H9 (cell line): ENCODE results near the gene LBH. TPM values are rescaled to one million over a fixed set of nuclear protein-coding genes. Genes with fewer than 3 reads are reported as not detected.

ENCODE experiments used
- DNase-seq: peaks from one replicate; pipeline ENCODE4 v3.0.0-alpha.2; 2017
- H2AFZ ChIP-seq: one replicate; pipeline ENCODE4 v1.6.1; 2013; ENCODE audit warnings: mild to moderate bottlenecking, low read length, control low read depth, moderate library complexity
- H2AK5ac ChIP-seq: 2 replicates; pipeline ENCODE4 v1.6.1; 2013; ENCODE audit warnings: low read length, control low read depth, mixed read lengths; ENCODE audit not compliant: insufficient read length
- H2BK120ac ChIP-seq: one replicate; pipeline ENCODE4 v1.6.1; 2013; ENCODE audit warnings: low read depth, mild to moderate bottlenecking, low read length, control low read depth, inconsistent platforms; ENCODE audit not compliant: poor library complexity, severe bottlenecking
- H2BK12ac ChIP-seq: 2 replicates; pipeline ENCODE4 v1.6.1; 2013; ENCODE audit warnings: low read length, control low read depth, mixed read lengths, low read depth; ENCODE audit not compliant: insufficient read length
- H2BK15ac ChIP-seq: 2 replicates; pipeline ENCODE4 v1.6.1; 2013; ENCODE audit warnings: low read depth, low read length, control low read depth
- H2BK20ac ChIP-seq: one replicate; pipeline ENCODE4 v1.6.1; 2013; ENCODE audit warnings: low read depth, mild to moderate bottlenecking, low read length, control low read depth, inconsistent platforms; ENCODE audit not compliant: poor library complexity, severe bottlenecking
- H2BK5ac ChIP-seq: 2 replicates; pipeline ENCODE4 v1.6.1; 2013; ENCODE audit warnings: low read length, control low read depth, mixed read lengths; ENCODE audit not compliant: insufficient read length
- H3K14ac ChIP-seq: 2 replicates; pipeline ENCODE4 v1.6.1; 2013; ENCODE audit warnings: low read length, control low read depth; ENCODE audit not compliant: insufficient read depth
- H3K18ac ChIP-seq: 2 replicates; pipeline ENCODE4 v1.6.1; 2013; ENCODE audit warnings: low read depth, mild to moderate bottlenecking, mixed read lengths, low read length, control low read depth; ENCODE audit not compliant: insufficient read length
- H3K23ac ChIP-seq: 2 replicates; pipeline ENCODE4 v1.6.1; 2013; ENCODE audit warnings: low read length, control low read depth, mixed read lengths, low read depth; ENCODE audit not compliant: insufficient read length
- H3K23me2 ChIP-seq: 2 replicates; pipeline ENCODE4 v1.6.1; 2013; ENCODE audit warnings: low read depth, mild to moderate bottlenecking, mixed read lengths, low read length, control low read depth; ENCODE audit not compliant: insufficient read length, poor library complexity, severe bottlenecking
- H3K27ac ChIP-seq: 2 replicates; pipeline ENCODE4 v1.5.1; 2013; ENCODE audit warnings: low read length, control low read depth, mixed read lengths, low read depth; ENCODE audit not compliant: insufficient read length
- H3K27me3 ChIP-seq: 2 replicates; pipeline ENCODE4 v1.6.1; 2013; ENCODE audit warnings: low read length, control low read depth, inconsistent platforms; ENCODE audit not compliant: insufficient read depth
- H3K4ac ChIP-seq: 2 replicates; pipeline ENCODE4 v1.6.1; 2013; ENCODE audit warnings: low read depth, mild to moderate bottlenecking, control low read depth, inconsistent platforms, low read length, moderate library complexity
- H3K4me1 ChIP-seq: 2 replicates; pipeline ENCODE4 v1.6.1; 2013; ENCODE audit warnings: low read length, control low read depth, inconsistent platforms; ENCODE audit not compliant: insufficient read depth
- H3K4me2 ChIP-seq: 2 replicates; pipeline ENCODE4 v1.6.1; 2013; ENCODE audit warnings: low read length, control low read depth, mixed read lengths; ENCODE audit not compliant: insufficient read length, insufficient read depth
- H3K56ac ChIP-seq: 2 replicates; pipeline ENCODE4 v1.6.1; 2013; ENCODE audit warnings: low read depth, mild to moderate bottlenecking, mixed read lengths, low read length, control low read depth; ENCODE audit not compliant: insufficient read length
- H3K79me1 ChIP-seq: 2 replicates; pipeline ENCODE4 v1.6.1; 2013; ENCODE audit warnings: low read depth, mild to moderate bottlenecking, moderate library complexity, low read length, control low read depth, inconsistent platforms; ENCODE audit not compliant: insufficient read depth, poor library complexity, severe bottlenecking
- H3K79me2 ChIP-seq: 2 replicates; pipeline ENCODE4 v1.6.1; 2013; ENCODE audit warnings: low read length, control low read depth, inconsistent platforms; ENCODE audit not compliant: insufficient read depth
- H3K9ac ChIP-seq: 2 replicates; pipeline ENCODE4 v1.6.1; 2013; ENCODE audit warnings: low read length, control low read depth, mixed read lengths; ENCODE audit not compliant: insufficient read length; ENCODE audit errors: extremely low read depth
- H3K9me3 ChIP-seq: one replicate; pipeline ENCODE4 v1.6.1; 2013; ENCODE audit warnings: low read depth, low read length, inconsistent platforms; ENCODE audit not compliant: control insufficient read depth
- H3T11ph ChIP-seq: one replicate; pipeline ENCODE4 v1.6.1; 2013; ENCODE audit warnings: mild to moderate bottlenecking, low read length, control low read depth, inconsistent platforms
- H4K20me1 ChIP-seq: one replicate; pipeline ENCODE4 v1.6.1; 2013; ENCODE audit not compliant: control insufficient read depth, insufficient read length, insufficient read depth
- H4K5ac ChIP-seq: 2 replicates; pipeline ENCODE4 v1.6.1; 2013; ENCODE audit warnings: low read depth, mild to moderate bottlenecking, mixed read lengths, low read length, control low read depth; ENCODE audit not compliant: insufficient read length
- H4K8ac ChIP-seq: replicated peaks from 2 replicates; pipeline ENCODE4 v1.6.1; 2013; ENCODE audit warnings: low read length, control low read depth, mixed read lengths, low read depth; ENCODE audit not compliant: insufficient read length
- H4K91ac ChIP-seq: 2 replicates; pipeline ENCODE4 v1.6.1; 2013; ENCODE audit warnings: low read depth, mild to moderate bottlenecking, moderate library complexity, mixed read lengths, low read length, control low read depth; ENCODE audit not compliant: insufficient read length
- H3K27ac Mint-ChIP-seq, 3 experiments: 2 replicates in 2 of 3; 3 replicates in 1 of 3; pipeline ENCODE4 v1.8.0; 2020 to 2021; ENCODE audit warnings: mixed read lengths in 3 of 3, mild to moderate bottlenecking in 1 of 3, moderate library complexity in 1 of 3
- H3K27me3 Mint-ChIP-seq: 2 replicates; pipeline ENCODE4 v1.8.0; 2021; ENCODE audit warnings: low read depth, mild to moderate bottlenecking, moderate library complexity, mixed read lengths
- H3K36me3 Mint-ChIP-seq, 3 experiments: 2 replicates in 2 of 3; 3 replicates in 1 of 3; pipeline ENCODE4 v1.8.0; 2020 to 2021; ENCODE audit warnings: low read depth in 3 of 3, mixed read lengths in 3 of 3; ENCODE audit not compliant: insufficient read depth in 1 of 3
- H3K4me1 Mint-ChIP-seq, 2 experiments: 2 replicates each; pipeline ENCODE4 v1.8.0; 2020; ENCODE audit warnings: mixed read lengths in 2 of 2
- H3K4me3 Mint-ChIP-seq, 2 experiments: 2 replicates in 1 of 2; 3 replicates in 1 of 2; pipeline ENCODE4 v1.8.0; 2020 to 2021; ENCODE audit warnings: mild to moderate bottlenecking in 2 of 2, mixed read lengths in 2 of 2, moderate library complexity in 1 of 2
- H3K9me3 Mint-ChIP-seq, 2 experiments: 2 replicates in 1 of 2; 3 replicates in 1 of 2; pipeline ENCODE4 v1.8.0; 2020; ENCODE audit warnings: mild to moderate bottlenecking in 2 of 2, mixed read lengths in 2 of 2, moderate library complexity in 1 of 2
- CTCF ChIP-seq: fragments of 200-600 bp; sonication (generic); conservative IDR thresholded peaks from 3 replicates; pipeline ENCODE4 v1.8.0; 2021; ENCODE audit warnings: antibody characterized with exemption, mild to moderate bottlenecking
- WGBS: extraction: QIAGEN DNeasy Blood & Tissue Kit; methylation state at CpG from one replicate; pipeline ENCODE4 v1.1.7; 2013; ENCODE audit warnings: missing lambda C conversion rate, low lambda C conversion rate, mixed read lengths; ENCODE audit not compliant: insufficient read length; ENCODE audit errors: extremely low coverage; 5-methylcytosine and 5-hydroxymethylcytosine counted together
- total RNA-seq: library from RNA; stranded (reverse); gene quantifications from 2 replicates; pipeline ENCODE4 v1.2.1, GENCODE V29; 2021

LBH gene
- total RNA-seq, 1 experiment from 2014 or later = 53.0 TPM

GRCh38 chr2:30277582-30277981, 46.2 kb downstream of the LBH start:
- WGBS = no CpG with 5 or more reads among the region's 3 CpGs
- H3T11ph ChIP-seq = no peak overlapping the region
- no peak overlapping the region for H2BK20ac ChIP-seq
- no peak overlapping the region for H2BK120ac ChIP-seq
- H4K8ac ChIP-seq = no peak overlapping the region
- Mint-ChIP-seq H3K9me3 (no peaks in the 10 kb centered on the region), H3K27me3 (no peaks in the 10 kb centered on the region; the same call in 1 of the 2 replicates), H3K4me3 (no peak overlapping the region), H3K4me1 (peaks cover 5% of the 10 kb centered on the region in 2 experiments; a peak in 3 of 4 replicates), H3K36me3 (no peaks in the 10 kb centered on the region; a peak in 1 of 7 replicates), H3K27ac (no peak overlapping the region)
- no peak overlapping the region for H3K23ac ChIP-seq
- H4K91ac ChIP-seq = no peak overlapping the region
- no peak for TF ChIP-seq CTCF
- H3K9ac ChIP-seq = no peak overlapping the region
- H4K20me1 ChIP-seq = no peaks in the 10 kb centered on the region
- H2BK5ac ChIP-seq = no peak overlapping the region
- H3K23me2 ChIP-seq = no peaks in the 10 kb centered on the region
- H3K27me3 ChIP-seq = no peaks in the 10 kb centered on the region
- no peak overlapping the region for H3K18ac ChIP-seq
- H2AK5ac ChIP-seq = no peak overlapping the region
- H4K5ac ChIP-seq = no peak overlapping the region
- H3K56ac ChIP-seq = no peak overlapping the region
- H2BK12ac ChIP-seq = no peak overlapping the region
- H3K79me1 ChIP-seq = no peaks in the 10 kb centered on the region
- H3K14ac ChIP-seq = no peak overlapping the region
- no peaks in the 10 kb centered on the region for H3K9me3 ChIP-seq
- no peaks in the 10 kb centered on the region for H3K4me1 ChIP-seq
- H2BK15ac ChIP-seq = no peak overlapping the region
- no peaks in the 10 kb centered on the region for H3K79me2 ChIP-seq
- no peak overlapping the region for H3K27ac ChIP-seq
- H3K4me2 ChIP-seq = no peak overlapping the region
- no peak for DNase-seq
- no peak overlapping the region for H3K4ac ChIP-seq
- H2AFZ ChIP-seq = no peak overlapping the region
